K562 (cell line): Measurements from ENCODE around the gene SEBOX. TPM values are rescaled to one million over a fixed set of nuclear protein-coding genes. Genes with fewer than 3 reads are reported as not detected.

Experiments
- ATAC-seq: fragments of 200-7000 bp; cut with Tn5 transposase; 3 replicates; pipeline ENCODE4 v1.9.1; 2020; ENCODE audit warnings: moderate library complexity
- BruUV-seq: library from RNA; stranded (reverse); fragments of 400-500 nt; replicated peaks from 2 replicates; lab custom pipeline; 2021; lab: Mats Ljungman, UMichigan
- CTCF ChIA-PET: fragments of 300-600 bp; formaldehyde crosslinking; extraction: SDS; loops from one replicate; lab custom pipeline; 2021; ENCODE audit warnings: low intra/inter-chr PET ratio; lab: Yijun Ruan, JAX
- POLR2A ChIA-PET: fragments of 300-600, 350-650 bp; sonication (Branson Sonifier 250); formaldehyde crosslinking; extraction: SDS; loops from one replicate; lab custom pipeline; 2021; ENCODE audit warnings: antibody characterized with exemption, inconsistent platforms; lab: Yijun Ruan, JAX
- DNase-seq, 4 experiments: peaks; one replicate each; pipeline versions ENCODE4 v3.0.0 to v3.0.0-alpha.2; 2011 to 2018; ENCODE audit warnings: low spot score in 3 of 4, mixed read lengths in 3 of 4; ENCODE audit errors: extremely low read depth in 1 of 4
- FAIRE-seq: peaks from 2 replicates; lab custom pipeline; 2011; peaks lifted over from hg19 to GRCh38; lab: Jason Lieb, UNC
- H2AFZ ChIP-seq: 2 replicates; pipeline ENCODE4 v1.6.0; 2011; ENCODE audit warnings: low read depth, low read length, control low read depth, inconsistent platforms
- H3K27ac ChIP-seq: fragments of 200-600 bp; 3 replicates; pipeline ENCODE4 v1.8.0; 2011; ENCODE audit warnings: low read depth, mild to moderate bottlenecking, control low read depth, inconsistent platforms, low read length, moderate library complexity, mixed read lengths; ENCODE audit errors: extremely low read depth
- H3K27me3 ChIP-seq, 2 experiments: fragments of 300-600 bp in 1 of 2; 2 replicates in 1 of 2; 3 replicates in 1 of 2; pipeline versions ENCODE4 v1.6.0 to v1.8.0; 2011; ENCODE audit warnings: inconsistent platforms in 2 of 2, low read length in 2 of 2, mild to moderate bottlenecking in 1 of 2, mixed read lengths in 1 of 2, moderate library complexity in 1 of 2; ENCODE audit not compliant: control insufficient read depth in 2 of 2, insufficient read depth in 2 of 2
- H3K36me3 ChIP-seq: fragments of 300-600 bp; 3 replicates; pipeline ENCODE4 v1.8.0; 2011; ENCODE audit warnings: mild to moderate bottlenecking, low read length, inconsistent platforms; ENCODE audit not compliant: control insufficient read depth, insufficient read depth
- H3K4me1 ChIP-seq, 2 experiments: fragments of 200-600 bp in 1 of 2; replicated peaks in 1 of 2; 2 replicates in 1 of 2; 3 replicates in 1 of 2; pipeline versions ENCODE4 v1.5.1 to v1.8.0; 2011; ENCODE audit warnings: inconsistent platforms in 2 of 2, low read length in 2 of 2, mild to moderate bottlenecking in 1 of 2, mixed read lengths in 1 of 2, moderate library complexity in 1 of 2; ENCODE audit not compliant: control insufficient read depth in 2 of 2, insufficient read depth in 2 of 2
- H3K4me2 ChIP-seq: 2 replicates; pipeline ENCODE4 v1.6.1; 2011; ENCODE audit warnings: low read length, control low read depth, inconsistent platforms, mixed read lengths; ENCODE audit not compliant: insufficient read depth
- H3K4me3 ChIP-seq: fragments of 200-600 bp; sonication (generic), shearing (Covaris generic); 2 replicates; pipeline ENCODE4 v1.5.1; 2016; ENCODE audit warnings: control low read depth, inconsistent platforms
- H3K79me2 ChIP-seq: fragments of 200-600 bp; 3 replicates; pipeline ENCODE4 v1.8.0; 2011; ENCODE audit warnings: low read length, inconsistent platforms; ENCODE audit not compliant: control insufficient read depth, insufficient read depth
- H3K9ac ChIP-seq, 2 experiments: 2 replicates each; pipeline versions ENCODE4 v1.6.0 to v1.6.1; 2011; ENCODE audit warnings: low read depth in 2 of 2, low read length in 2 of 2, control low read depth in 1 of 2, inconsistent platforms in 1 of 2, mild to moderate bottlenecking in 1 of 2, mixed read lengths in 1 of 2; ENCODE audit not compliant: insufficient read depth in 1 of 2
- H3K9me1 ChIP-seq: one replicate; pipeline ENCODE4 v1.6.0; 2011; ENCODE audit warnings: inconsistent platforms, mild to moderate bottlenecking, low read length, moderate library complexity; ENCODE audit not compliant: control insufficient read depth, insufficient read depth
- H3K9me3 ChIP-seq: replicated peaks from 2 replicates; pipeline ENCODE4 v1.5.1; 2011; ENCODE audit warnings: low read depth, low read length, inconsistent platforms; ENCODE audit not compliant: control insufficient read depth, insufficient read depth
- H4K20me1 ChIP-seq: replicated peaks from 2 replicates; pipeline ENCODE4 v1.6.1; 2011; ENCODE audit warnings: low read length, inconsistent platforms, mixed read lengths; ENCODE audit not compliant: control insufficient read depth, insufficient read depth
- ARID1B ChIP-seq: fragments of 450-650 bp; IDR thresholded peaks from 2 replicates; pipeline ENCODE4 v1.6.1; 2016; ENCODE audit warnings: antibody characterized with exemption, mild to moderate bottlenecking, inconsistent platforms
- CBFA2T3 ChIP-seq: fragments of 450-650 bp; IDR thresholded peaks from 2 replicates; pipeline ENCODE4 v1.6.1; 2017
- CTBP1 ChIP-seq: fragments of 450-650 bp; IDR thresholded peaks from 2 replicates; pipeline ENCODE4 v1.6.1; 2016; ENCODE audit warnings: borderline replicate concordance
- MBD2 ChIP-seq: sonication (generic); IDR thresholded peaks from 2 replicates; pipeline ENCODE4 v1.6.1; 2016; ENCODE audit warnings: low read depth, borderline replicate concordance
- NFATC3 ChIP-seq: fragments of 450-650 bp; IDR thresholded peaks from 2 replicates; pipeline ENCODE4 v1.6.1; 2017; ENCODE audit warnings: mild to moderate bottlenecking
- SNIP1 ChIP-seq: fragments of 450-650 bp; IDR thresholded peaks from 2 replicates; pipeline ENCODE4 v1.7.1; 2017; ENCODE audit warnings: low read depth, mild to moderate bottlenecking
- SRF ChIP-seq, 2 experiments: fragments of 250-450, 450-650 bp in 1 of 2; sonication (Bioruptor Pico) in 1 of 2; sonication (generic) in 1 of 2; formaldehyde crosslinking; IDR thresholded peaks; 2 replicates each; pipeline versions ENCODE4 v1.5.0 to v1.5.1; 2020 to 2022; ENCODE audit warnings: mild to moderate bottlenecking in 1 of 2, missing genetic modification reagents in 1 of 2
- ZNF175 ChIP-seq: fragments of 200-800 bp; sonication (Bioruptor generic); IDR thresholded peaks from 2 replicates; pipeline ENCODE4 v1.6.1; 2016; ENCODE audit warnings: low read depth, mild to moderate bottlenecking, missing genetic modification characterization, missing compliant biosample characterization
- ZNF586 ChIP-seq: fragments of 450-650 bp; formaldehyde crosslinking; conservative IDR thresholded peaks from 2 replicates; pipeline ENCODE4 v1.4.0; 2020; ENCODE audit warnings: mild to moderate bottlenecking, moderate library complexity
- WGBS: fragments of 100-300 bp; shearing (Covaris generic); methylation state at CpG from one replicate; pipeline ENCODE4 v1.1.6; 2016; ENCODE audit warnings: low coverage, mixed read lengths; ENCODE audit not compliant: insufficient coverage; ENCODE audit errors: missing lambda C conversion rate; 5-methylcytosine and 5-hydroxymethylcytosine counted together
- in situ Hi-C: fragments of 300-500 bp; cut with MboI; formaldehyde crosslinking; loops from 4 replicates; pipeline ENCODE4 v1.15.0; 2018; ENCODE audit warnings: inconsistent platforms, mixed read lengths
- intact Hi-C: fragments of 100-400 bp; cut with micrococcal nuclease; formaldehyde crosslinking; loops from 2 replicates; pipeline ENCODE4 v1.14.2; 2022
- polyA plus RNA-seq, 8 experiments: library from polyadenylated mRNA; depleted of rRNA in 4 of 8; stranded (reverse) in 5 of 8; unstranded in 3 of 8; fragments of >200 nt; fragmentation: Nextera tagmentation in 2 of 8; fragmentation: Illumina TruSeq in 1 of 8; extraction: Ambion mirVana in 2 of 8; extraction: Trizol in 1 of 8; gene quantifications; 2 replicates each; pipeline versions ENCODE4 v1.2.1 to v1.2.3, GENCODE V29; 2011 to 2014; ENCODE audit warnings: inconsistent platforms in 1 of 8, missing spikeins in 1 of 8
- total RNA-seq, 7 experiments: library from RNA; depleted of rRNA in 6 of 7; stranded (reverse); fragments of >200 nt in 6 of 7; fragmentation: Illumina TruSeq in 2 of 7; extraction: Trizol in 2 of 7; gene quantifications; 2 replicates each; pipeline versions ENCODE4 v1.2.1 to v1.2.3, GENCODE V29; 2011 to 2021; ENCODE audit warnings: low replicate concordance in 1 of 7

SEBOX gene
- total and polyA plus RNA-seq, 9 of the 15 experiments (the other 6 are each of a cell fraction or from before 2014, with no cell fraction given), result not detected

DNA sequence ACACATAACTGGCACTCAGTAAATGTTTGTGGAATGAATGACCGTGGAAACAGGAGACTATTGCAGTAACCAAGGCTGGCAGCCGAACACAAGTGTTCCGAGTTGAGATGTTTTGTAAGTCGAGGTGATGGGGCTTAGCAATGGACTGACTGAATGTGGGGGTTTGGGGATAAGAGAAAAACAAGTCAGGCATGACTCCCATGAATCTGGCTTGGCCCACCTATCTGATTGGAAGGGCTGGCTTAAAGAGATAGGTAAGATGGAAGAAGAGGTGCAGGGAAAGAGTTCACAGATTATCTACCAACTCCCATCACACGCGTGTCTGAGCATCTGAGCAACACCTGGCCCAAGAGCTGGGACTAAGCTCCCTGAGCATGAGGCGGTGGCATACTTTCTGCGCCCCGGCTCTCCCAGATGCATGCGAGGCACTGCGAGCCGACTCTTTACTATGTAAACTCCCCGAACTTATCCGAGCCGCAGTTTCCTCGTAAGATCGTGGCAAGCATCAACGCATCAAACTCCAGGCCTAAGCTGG is 30.3 kb downstream of the SEBOX start:
- ChIA-PET CTCF (no interaction called here), POLR2A (interaction anchor here (0.7 to 6.5 kb wide), 15 partner anchors 9 to 129 kb away, joined by 3 to 62 read pairs (median 5); partner anchors contain the start of genes POLDIP2 and TMEM97)
- no peak for FAIRE-seq
- Histone ChIP-seq H3K27me3 (no peaks in the 10 kb centered on the region), H3K9me1 (no peaks in the 10 kb centered on the region), H3K9ac (peak overlapping the region; percentile 75 to 92), H3K9me3 (no peaks in the 10 kb centered on the region), H2AFZ (peak overlapping the region; percentile 88), H4K20me1 (peaks cover 14% of the 10 kb centered on the region), H3K27ac (peak overlapping the region; percentile 27; the same call in 2 of the 3 replicates), H3K4me3 (peak overlapping the region; percentile 95), H3K4me2 (peak overlapping the region; percentile 98), H3K36me3 (peaks cover 20% of the 10 kb centered on the region; the same call in 2 of the 3 replicates), H3K79me2 (peaks cover 33% of the 10 kb centered on the region), H3K4me1 (peaks cover 19 to 20% of the 10 kb centered on the region in 2 experiments; a peak in 4 of 5 replicates)
- ATAC-seq, result no peak
- no peak for DNase-seq
- TF ChIP-seq SRF (CRISPR knock-in tag; IDR thresholded peaks at IDR 0.05) (0 out of 4 replicates have a peak, but pooled peaks of 1 of the 2 experiments have one; percentile 3), CTBP1 (0 out of 2 replicates have a peak, but pooled peaks have one; percentile 24), ARID1B (peak; percentile 18; the same call in 1 of the 2 replicates), NFATC3 (peak; percentile 88), ZNF586 (CRISPR knock-in tag) (no peak), CBFA2T3 (peak; percentile 51), MBD2 (no peak), ZNF175 (CRISPR knock-in tag) (no peak), SNIP1 (peak; percentile 39; the same call in 1 of the 2 replicates)
- 2% methylated on average over 18 of the region's 18 CpGs for WGBS
- BruUV-seq, result TSS peak; percentile 44
- intact Hi-C loops (loop anchor here (2.0 kb wide), 1 partner anchor 16 kb away; the partner anchor contains the start of gene TMEM97), in situ Hi-C loops (no loop called here)
